ENCODE data around the gene STXBP4.

DNA sequence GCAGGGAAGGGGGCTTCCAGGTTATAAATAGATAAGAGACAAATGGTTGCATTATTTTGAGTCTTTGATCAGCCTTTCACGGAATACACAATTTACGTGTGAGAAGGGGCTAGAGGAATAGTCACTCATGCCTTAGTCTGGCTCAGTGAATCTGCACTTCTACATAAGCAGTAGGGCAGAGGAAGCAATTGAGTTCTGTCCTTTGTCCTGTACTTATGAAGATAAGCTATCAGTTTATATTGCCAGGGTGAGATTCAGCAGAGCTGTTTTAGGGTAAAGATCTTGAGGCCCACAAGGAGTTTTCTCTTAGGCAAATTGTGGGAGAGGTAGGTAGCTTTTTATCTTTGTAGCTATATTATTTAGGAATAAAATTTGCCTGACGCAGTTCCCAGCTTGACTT, 34.6 kb upstream of the STXBP4 start:
- no peak for TF ChIP-seq EZH2 (IDR thresholded peaks at IDR 0.05)
- no peak for TF ChIP-seq POLR2AphosphoS5 (IDR thresholded peaks at IDR 0.05; ENCODE audit: borderline replicate concordance, low read depth, low read length)
- TF ChIP-seq FOXP2 (optimal IDR thresholded peaks at IDR 0.05; ENCODE audit: control extremely low read depth, extremely low read length, insufficient read depth): no peak
